ENCODE data around the gene GPSM1.
"Not testable (repeated sequence)": the region's sequence is repeated elsewhere in the genome, so short reads cannot be mapped to it uniquely, and the experiment has no call there.

The GPSM1 gene

GRCh38 chr9:136347472-136348256 lies 20.3 kb downstream of the GPSM1 start:
- DNase-seq, result no peak

DNA sequence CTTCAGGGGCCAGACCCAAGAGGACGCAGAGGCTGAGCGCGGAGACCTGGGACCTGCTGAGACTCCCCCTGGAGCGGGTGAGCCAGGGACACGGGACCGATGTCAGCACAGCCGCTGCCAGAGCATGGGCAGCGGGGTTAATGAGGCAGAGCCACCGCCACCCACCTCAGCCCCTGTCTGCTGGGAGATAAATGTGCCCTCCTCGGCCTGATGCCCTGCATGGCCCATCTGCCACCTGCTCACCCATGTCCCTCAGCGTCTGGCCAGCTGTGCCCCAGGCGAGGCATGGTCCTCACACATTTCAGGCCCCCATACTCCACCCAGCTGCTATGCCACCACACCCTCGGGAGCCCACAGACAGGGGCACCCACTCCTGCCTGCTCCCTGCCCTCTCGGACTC lies 21.4 kb downstream of the GPSM1 start:
- no peak for DNase-seq

DNA sequence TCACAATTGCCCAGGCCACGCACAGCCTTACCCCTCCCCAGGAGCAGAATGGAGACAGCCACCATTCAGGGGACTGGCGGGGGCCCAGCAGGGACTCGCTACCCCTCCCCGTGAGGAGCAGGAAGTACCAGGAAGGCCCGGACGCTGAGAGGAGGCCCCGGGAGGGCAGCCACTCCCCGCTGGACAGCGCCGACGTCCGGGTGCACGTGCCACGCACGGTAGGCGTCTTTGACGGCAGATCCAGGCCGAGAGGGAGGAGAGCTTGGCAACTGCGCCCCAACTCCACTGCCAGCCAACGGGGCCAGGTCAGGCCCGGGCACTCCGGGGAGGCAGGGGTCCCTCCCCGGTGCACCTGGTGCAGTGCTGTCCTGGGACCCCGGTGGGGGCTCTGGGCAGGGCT lies 22.2 kb downstream of the GPSM1 start:
- DNase-seq, result no peak

- DNase-seq, result no peak
These were observed 24.0 kb downstream of the GPSM1 start for GRCh38 chr9:136351252-136351800.

DNA sequence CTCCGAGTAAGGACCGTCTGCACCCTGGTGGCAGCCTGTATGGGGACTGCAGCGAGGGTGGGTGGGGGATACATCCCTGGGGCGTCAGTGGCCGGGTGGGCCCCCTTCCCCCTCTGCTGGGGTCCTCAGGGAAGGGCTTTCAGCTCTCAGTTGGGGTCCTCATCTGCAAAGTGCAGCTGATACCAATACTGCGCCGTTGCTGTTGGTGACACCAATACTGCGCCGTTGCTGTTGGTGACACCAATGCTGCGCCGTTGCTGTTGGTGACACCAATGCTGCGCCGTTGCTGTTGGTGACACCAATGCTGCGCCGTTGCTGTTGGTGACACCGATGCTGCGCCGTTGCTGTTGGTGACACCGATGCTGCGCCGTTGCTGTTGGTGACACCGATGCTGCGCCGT lies 24.5 kb downstream of the GPSM1 start:
- not testable (repeated sequence) for DNase-seq

- no peak for DNase-seq
These were observed 25.3 kb downstream of the GPSM1 start for GRCh38 chr9:136352682-136353081.

DNA sequence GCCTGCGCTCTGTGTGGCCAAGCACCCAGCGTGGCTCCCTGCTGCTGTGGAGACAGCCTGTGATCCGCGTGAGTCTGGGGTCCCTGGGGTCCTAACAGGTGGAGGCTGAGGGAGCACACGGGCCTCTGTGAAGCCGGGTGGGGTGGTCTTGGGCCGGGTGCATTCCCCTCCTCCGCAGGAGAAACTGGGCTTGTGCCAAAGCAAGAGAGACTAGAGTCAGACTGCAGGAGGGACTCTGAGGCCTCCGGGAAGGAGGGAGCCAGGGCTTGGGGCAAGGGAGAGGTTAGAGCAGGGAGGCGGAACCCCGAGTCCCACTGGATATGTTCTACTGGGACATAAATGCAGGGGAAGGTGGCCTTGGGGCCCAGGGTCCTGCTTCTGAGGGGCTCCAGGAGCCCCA lies 25.7 kb downstream of the GPSM1 start:
- DNase-seq, result no peak

DNA sequence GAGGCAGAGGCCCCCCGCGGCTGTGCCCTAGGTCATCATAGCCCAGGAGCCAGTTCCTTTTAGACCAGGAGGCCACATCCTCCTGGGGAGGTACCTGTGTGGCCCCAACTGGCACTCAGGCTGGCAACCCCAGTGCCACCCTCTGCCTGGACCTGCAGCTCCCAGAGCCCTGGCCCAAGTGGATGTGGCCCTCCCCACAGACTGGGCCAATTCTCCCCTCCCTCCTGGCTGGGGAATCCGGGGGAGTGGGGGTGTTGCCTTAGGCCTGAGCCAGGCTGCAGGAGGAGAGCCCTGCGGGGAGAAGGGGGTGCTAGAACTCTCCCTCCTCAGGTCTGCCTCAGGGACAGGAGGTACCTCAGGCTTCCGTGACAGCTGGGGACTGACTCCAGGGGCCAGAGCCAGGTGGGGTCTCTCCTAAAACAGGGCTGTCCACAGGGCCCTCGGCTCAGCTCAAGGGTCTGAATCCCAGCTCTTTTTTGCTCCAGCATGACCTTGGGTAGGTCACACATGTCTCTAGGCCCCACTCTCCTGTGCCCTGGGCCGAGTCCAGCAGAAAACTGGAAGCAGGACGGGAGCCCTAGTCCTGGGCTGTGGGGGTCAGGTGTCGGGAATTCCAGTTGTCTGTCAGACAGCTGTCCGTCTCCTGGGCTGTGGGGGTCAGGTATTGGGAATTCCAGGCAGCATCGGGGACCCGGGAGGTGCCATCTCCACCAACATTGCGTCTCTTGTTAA lies 26.6 kb downstream of the GPSM1 start:
- no peak for DNase-seq

GRCh38 chr9:136354592-136355085 lies 27.3 kb downstream of the GPSM1 start:
- no peak for DNase-seq

GRCh38 chr9:136355616-136356557 lies 28.5 kb downstream of the GPSM1 start:
- no peak for DNase-seq

DNA sequence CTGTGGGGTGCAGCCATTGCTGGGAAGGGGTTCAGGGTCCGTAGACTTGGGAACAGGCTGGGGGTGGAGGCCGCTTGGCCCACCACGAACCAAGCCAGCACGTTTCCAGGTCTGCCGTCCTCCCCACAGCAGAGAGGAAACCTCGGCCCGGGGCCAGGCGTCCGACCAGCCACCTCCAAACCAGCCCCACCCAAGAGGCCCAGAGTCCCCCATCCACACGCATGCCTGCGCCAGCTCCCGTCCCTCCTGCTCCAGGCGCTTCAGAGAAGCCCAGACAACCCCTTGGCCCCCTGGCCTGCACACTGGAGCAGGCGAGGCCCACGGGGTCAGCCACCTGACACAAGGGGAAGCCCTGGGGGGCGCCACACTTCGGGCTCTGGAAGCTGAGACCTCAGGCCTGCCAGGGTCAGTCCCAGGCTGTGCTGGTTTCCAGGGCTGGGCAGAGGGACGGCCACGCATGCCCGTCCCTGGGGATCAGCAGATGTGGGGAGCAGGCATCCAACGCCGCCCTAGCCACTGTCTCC lies 29.9 kb downstream of the GPSM1 start:
- no peak for DNase-seq

GRCh38 chr9:136358016-136358415 lies 30.7 kb downstream of the GPSM1 start:
- DNase-seq, result no peak

DNA sequence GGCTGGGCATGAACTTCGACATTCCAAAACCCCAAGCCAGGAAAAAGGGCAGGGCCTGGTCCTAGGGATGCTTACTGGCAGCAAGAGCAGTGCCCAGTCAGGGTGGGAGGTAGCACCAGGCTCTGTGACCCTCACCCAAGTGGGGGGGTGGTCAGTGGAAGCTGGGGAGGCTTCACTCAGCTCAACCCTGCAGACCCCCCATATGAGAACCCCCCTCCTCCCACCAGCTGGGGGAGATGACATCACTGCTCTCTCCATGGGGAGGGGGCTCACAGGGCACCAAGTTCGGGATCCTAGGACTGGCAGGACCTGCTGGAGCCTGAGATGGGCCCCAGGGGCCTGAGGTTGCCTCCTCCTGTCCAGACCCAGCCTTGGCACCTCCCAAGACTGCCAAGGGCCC lies 31.5 kb downstream of the GPSM1 start:
- DNase-seq, result no peak

DNA sequence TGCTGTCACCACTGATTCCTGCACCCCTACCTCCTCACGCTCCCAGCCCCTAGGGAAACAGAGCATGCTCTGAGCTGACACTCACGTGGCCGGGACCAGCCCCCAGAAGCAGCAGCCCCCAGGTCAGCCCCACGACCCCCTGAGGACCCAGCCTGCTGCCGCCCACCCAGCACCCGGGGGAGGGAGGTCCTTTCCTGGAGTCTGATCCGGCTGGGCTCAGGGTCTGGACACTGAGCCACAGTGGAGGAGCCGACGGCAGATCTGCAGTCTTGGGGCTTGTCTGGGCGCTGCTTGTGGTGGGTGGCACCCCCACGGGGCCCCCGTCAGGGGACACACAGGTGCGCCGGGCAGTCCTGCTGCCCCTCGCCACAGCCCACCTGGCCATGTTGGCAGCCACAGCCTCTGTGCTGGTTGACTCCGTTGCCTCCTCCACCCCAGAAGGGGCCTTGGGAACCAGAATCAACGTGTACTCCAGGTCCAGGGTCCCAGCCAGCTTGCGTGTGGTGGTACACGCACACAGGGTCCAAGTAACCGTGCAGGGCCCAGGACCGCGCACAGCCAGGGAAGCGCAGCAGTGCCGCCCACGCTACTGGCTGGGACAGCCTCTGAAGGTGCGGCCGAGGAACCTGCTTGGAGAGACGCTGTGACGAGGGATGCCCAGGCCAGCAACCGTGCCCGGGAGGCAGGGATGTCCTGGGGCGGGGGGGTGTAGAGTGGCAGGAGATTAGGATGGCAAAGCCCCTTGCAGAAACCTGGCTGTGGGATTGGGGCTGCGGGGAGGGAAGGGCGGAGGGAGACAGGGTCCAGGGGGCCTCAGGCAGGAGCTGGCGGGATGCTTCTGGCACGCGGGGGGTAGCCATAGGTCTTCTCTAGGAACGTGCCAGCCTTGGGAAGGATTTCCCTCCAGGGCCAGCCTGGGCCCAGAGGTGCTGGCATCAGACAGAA lies 32.7 kb downstream of the GPSM1 start:
- no peak for DNase-seq

GRCh38 chr9:136361047-136361753 lies 33.9 kb downstream of the GPSM1 start:
- DNase-seq, result no peak

GRCh38 chr9:136361754-136362449 lies 34.6 kb downstream of the GPSM1 start:
- DNase-seq, result no peak

GRCh38 chr9:136362450-136362784 lies 35.1 kb downstream of the GPSM1 start:
- DNase-seq, result no peak

- DNase-seq, result peak; percentile 85 to 91 (median 88)
These were observed 36.0 kb downstream of the GPSM1 start, which contains the start of gene DNLZ for GRCh38 chr9:136363106-136363948. Gene DNLZ, minus strand, starts transcription at chr9:136363744. Its CDS starts 30 bp downstream, at chr9:136363714.

All from activated naive CD4-positive, alpha-beta T cell (primary cell).